Measurements from ENCODE around the gene PLAGL2.

PLAGL2 gene

DNA sequence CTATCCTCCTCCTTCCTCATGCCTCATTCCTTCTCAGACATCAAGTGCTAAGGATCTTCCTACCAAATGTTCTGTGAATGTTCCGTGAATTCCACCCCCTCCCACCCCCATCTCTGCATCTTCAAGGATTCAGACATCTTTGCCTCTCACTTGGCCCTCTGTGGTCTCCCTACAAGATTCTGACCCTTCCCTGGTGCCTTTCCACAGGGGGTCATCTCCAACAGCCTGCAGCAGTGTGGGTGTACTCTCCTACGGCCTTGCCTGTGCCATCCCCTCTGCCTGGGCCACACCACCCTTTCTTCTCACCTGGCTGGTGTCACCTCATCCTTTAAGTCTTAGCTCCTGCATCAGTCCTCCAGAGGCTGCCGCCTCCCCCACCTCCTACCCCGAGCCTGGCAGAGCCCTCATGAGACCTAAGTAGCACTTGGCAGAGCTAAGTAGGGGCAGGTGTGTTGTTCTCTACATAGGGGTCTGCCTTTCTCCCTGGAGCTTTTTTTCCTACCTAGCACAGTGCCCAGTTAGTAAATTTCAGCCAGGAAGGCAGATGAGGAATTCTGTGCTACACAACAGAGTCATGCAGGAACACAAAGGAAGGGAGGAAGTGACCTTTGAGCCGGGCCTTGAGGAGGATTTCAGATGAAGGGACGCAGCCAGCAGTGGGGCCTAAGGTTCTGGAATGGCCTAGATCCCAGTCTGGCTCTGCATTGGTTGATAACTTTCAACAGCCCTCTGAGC lies 55.0 kb downstream of the PLAGL2 start:
- TF ChIP-seq, protein P1, sequence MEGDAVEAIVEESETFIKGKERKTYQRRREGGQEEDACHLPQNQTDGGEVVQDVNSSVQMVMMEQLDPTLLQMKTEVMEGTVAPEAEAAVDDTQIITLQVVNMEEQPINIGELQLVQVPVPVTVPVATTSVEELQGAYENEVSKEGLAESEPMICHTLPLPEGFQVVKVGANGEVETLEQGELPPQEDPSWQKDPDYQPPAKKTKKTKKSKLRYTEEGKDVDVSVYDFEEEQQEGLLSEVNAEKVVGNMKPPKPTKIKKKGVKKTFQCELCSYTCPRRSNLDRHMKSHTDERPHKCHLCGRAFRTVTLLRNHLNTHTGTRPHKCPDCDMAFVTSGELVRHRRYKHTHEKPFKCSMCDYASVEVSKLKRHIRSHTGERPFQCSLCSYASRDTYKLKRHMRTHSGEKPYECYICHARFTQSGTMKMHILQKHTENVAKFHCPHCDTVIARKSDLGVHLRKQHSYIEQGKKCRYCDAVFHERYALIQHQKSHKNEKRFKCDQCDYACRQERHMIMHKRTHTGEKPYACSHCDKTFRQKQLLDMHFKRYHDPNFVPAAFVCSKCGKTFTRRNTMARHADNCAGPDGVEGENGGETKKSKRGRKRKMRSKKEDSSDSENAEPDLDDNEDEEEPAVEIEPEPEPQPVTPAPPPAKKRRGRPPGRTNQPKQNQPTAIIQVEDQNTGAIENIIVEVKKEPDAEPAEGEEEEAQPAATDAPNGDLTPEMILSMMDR (IDR thresholded peaks at IDR 0.05; ENCODE audit: control insufficient read depth, extremely low read depth, insufficient read depth), result no peak

GRCh38 chr20:32150291-32150848 lies 57.2 kb downstream of the PLAGL2 start:
- H3K4me3 ChIP-seq (ENCODE audit: low read depth, low read length), result no peak overlapping the region
- TF ChIP-seq, protein P1 (IDR thresholded peaks at IDR 0.05; ENCODE audit: control insufficient read depth, extremely low read depth, insufficient read depth), result no peak
- no peak for DNase-seq (ENCODE audit: low read depth)

More for the DNA sequence above, 55.0 kb downstream of the PLAGL2 start:
- no peak for DNase-seq (ENCODE audit: low read depth)
- H3K4me3 ChIP-seq (ENCODE audit: low read depth, low read length), result no peak overlapping the region

GRCh38 chr20:32149566-32150170 lies 57.9 kb downstream of the PLAGL2 start:
- no peak overlapping the region for H3K4me3 ChIP-seq (ENCODE audit: low read depth, low read length)
- TF ChIP-seq, protein P1 (IDR thresholded peaks at IDR 0.05; ENCODE audit: control insufficient read depth, extremely low read depth, insufficient read depth), result no peak

GRCh38 chr20:32144898-32145662 lies 62.5 kb downstream of the PLAGL2 start:
- H3K4me3 ChIP-seq (ENCODE audit: low read depth, low read length), result no peak overlapping the region
- DNase-seq (ENCODE audit: low read depth), result no peak
- TF ChIP-seq, protein P1 (IDR thresholded peaks at IDR 0.05; ENCODE audit: control insufficient read depth, extremely low read depth, insufficient read depth), result no peak

More at GRCh38 chr20:32149566-32150170, 57.9 kb downstream of the PLAGL2 start:
- DNase-seq (ENCODE audit: low read depth), result no peak

- no peak for DNase-seq (ENCODE audit: low read depth)
- TF ChIP-seq, protein P1 (IDR thresholded peaks at IDR 0.05; ENCODE audit: control insufficient read depth, extremely low read depth, insufficient read depth), result no peak
- H3K4me3 ChIP-seq (ENCODE audit: low read depth, low read length), result no peak overlapping the region
These were observed 64.6 kb downstream of the PLAGL2 start for GRCh38 chr20:32142991-32143390.

Measured in LNCaP clone FGC (cell line).